Ishikawa (cell line): ENCODE results near the gene NRG2.

ENCODE experiments used
- CEBPB ChIP-seq: IDR thresholded peaks from 2 replicates; pipeline ENCODE4 v1.6.1; 2012
- CREB1 ChIP-seq: IDR thresholded peaks from 2 replicates; pipeline ENCODE4 v1.6.1; 2012; ENCODE audit warnings: low read depth
- EGR1 ChIP-seq: IDR thresholded peaks from 2 replicates; pipeline ENCODE4 v1.6.1; 2012
- EP300 ChIP-seq: IDR thresholded peaks from 2 replicates; pipeline ENCODE4 v1.6.1; 2012; ENCODE audit warnings: borderline replicate concordance
- FOXM1 ChIP-seq: IDR thresholded peaks from 2 replicates; pipeline ENCODE4 v1.6.1; 2012; ENCODE audit warnings: low read depth, borderline replicate concordance
- NFIC ChIP-seq: IDR thresholded peaks from 2 replicates; pipeline ENCODE4 v1.6.1; 2012
- RAD21 ChIP-seq: IDR thresholded peaks from 2 replicates; pipeline ENCODE4 v1.6.1; 2012; ENCODE audit warnings: low read depth
- TAF1 ChIP-seq: IDR thresholded peaks from 2 replicates; pipeline ENCODE4 v1.6.1; 2012; ENCODE audit warnings: low read depth, mild to moderate bottlenecking
- TCF12 ChIP-seq: IDR thresholded peaks from 2 replicates; pipeline ENCODE4 v1.6.1; 2012; ENCODE audit warnings: low read depth
- TEAD4 ChIP-seq: IDR thresholded peaks from 2 replicates; pipeline ENCODE4 v1.6.1; 2012
- YY1 ChIP-seq: IDR thresholded peaks from 2 replicates; pipeline ENCODE4 v1.6.1; 2012; ENCODE audit warnings: low read depth
- ZBTB7A ChIP-seq: IDR thresholded peaks from 2 replicates; pipeline ENCODE4 v1.6.1; 2012; ENCODE audit warnings: low read depth
- TF ChIP-seq, protein P1 (sequence below): IDR thresholded peaks from 2 replicates; pipeline ENCODE4 v1.6.1; 2012; ENCODE audit warnings: low read depth, mild to moderate bottlenecking
- TF ChIP-seq, protein P2 (sequence below): IDR thresholded peaks from 2 replicates; pipeline ENCODE4 v1.6.1; 2012
- TF ChIP-seq, protein P3 (sequence below): IDR thresholded peaks from 2 replicates; pipeline ENCODE4 v1.6.1; 2012

NRG2 gene

DNA sequence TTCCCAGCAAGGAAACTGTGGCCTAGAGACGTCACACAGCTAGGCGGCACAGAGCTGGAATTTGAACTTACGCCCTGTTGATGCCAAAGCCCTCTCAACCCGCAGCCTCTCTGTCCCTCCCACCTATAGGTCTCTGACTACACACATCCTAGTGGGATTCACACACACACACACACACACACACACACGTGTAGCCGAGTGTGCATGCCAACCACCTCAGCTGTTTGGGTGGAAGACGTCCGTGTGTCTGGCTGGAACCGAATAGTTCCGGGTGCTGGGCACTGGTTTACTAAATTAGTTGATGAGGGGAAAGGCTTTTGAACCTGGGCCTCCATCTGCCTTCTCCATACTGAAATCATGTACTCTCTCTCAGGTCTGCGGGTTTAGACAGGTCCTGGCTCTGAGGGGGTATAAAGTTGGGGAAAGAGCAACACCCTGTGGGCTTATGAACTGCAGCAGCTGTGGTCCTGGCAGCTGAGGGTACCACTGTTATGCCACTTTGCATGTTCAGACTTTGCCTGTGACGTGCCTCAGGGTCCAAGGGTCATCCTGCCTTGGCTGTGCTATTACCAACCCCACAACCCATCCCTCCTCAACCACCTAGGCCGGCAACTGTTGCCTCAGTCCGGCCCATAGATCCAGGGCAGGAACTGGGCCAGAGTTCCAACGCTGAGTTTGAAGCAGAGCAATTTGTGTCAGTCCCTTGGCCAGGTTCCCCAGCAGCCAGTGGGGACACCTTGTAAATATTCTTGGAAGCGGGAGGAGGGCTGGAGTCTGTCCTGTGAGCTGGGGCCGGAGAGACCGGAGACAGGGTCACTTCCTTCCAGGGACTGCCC is 197.0 kb downstream of the NRG2 start:
- no peak for TF ChIP-seq EGR1
- TF ChIP-seq, protein P1, sequence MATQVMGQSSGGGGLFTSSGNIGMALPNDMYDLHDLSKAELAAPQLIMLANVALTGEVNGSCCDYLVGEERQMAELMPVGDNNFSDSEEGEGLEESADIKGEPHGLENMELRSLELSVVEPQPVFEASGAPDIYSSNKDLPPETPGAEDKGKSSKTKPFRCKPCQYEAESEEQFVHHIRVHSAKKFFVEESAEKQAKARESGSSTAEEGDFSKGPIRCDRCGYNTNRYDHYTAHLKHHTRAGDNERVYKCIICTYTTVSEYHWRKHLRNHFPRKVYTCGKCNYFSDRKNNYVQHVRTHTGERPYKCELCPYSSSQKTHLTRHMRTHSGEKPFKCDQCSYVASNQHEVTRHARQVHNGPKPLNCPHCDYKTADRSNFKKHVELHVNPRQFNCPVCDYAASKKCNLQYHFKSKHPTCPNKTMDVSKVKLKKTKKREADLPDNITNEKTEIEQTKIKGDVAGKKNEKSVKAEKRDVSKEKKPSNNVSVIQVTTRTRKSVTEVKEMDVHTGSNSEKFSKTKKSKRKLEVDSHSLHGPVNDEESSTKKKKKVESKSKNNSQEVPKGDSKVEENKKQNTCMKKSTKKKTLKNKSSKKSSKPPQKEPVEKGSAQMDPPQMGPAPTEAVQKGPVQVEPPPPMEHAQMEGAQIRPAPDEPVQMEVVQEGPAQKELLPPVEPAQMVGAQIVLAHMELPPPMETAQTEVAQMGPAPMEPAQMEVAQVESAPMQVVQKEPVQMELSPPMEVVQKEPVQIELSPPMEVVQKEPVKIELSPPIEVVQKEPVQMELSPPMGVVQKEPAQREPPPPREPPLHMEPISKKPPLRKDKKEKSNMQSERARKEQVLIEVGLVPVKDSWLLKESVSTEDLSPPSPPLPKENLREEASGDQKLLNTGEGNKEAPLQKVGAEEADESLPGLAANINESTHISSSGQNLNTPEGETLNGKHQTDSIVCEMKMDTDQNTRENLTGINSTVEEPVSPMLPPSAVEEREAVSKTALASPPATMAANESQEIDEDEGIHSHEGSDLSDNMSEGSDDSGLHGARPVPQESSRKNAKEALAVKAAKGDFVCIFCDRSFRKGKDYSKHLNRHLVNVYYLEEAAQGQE = no peak
- TF ChIP-seq RAD21 = no peak
- no peak for TF ChIP-seq CEBPB
- no peak for TF ChIP-seq TEAD4

DNA sequence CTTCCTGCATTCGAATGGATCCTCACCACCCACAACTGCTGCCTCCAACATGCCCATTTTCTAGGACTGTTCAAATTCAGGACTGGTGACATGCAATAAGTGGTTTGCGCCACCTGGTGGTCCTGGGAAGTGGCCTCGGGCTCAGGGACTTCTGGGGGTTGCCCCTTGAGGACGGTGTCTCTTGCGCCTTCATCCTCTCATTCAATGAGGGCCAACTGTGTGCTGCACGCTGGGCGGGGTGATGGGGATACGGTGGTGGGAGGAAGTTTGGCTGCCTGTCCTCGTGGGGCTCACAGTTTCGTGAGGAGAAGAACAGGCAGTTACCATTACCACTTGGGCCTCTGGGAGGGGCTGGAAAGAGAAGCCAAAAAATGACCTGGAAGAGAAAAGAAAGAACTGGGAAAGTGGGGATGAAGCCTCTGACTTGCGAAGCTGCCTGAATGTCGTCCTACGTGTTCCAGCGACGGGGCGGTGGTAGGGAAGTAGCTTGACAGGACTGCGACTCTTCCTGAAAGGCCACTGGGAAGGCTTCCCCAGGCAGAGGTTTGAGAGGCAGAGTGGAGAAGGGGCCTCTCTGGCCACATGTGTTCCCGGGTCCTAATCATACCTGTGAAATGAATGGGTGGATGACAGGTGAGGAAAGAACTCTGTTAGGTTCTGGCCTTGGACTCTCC is 198.5 kb downstream of the NRG2 start:
- TF ChIP-seq CREB1 (no peak), RAD21 (peak; percentile 86), EP300 (no peak), TCF12 (no peak), EGR1 (no peak)

DNA sequence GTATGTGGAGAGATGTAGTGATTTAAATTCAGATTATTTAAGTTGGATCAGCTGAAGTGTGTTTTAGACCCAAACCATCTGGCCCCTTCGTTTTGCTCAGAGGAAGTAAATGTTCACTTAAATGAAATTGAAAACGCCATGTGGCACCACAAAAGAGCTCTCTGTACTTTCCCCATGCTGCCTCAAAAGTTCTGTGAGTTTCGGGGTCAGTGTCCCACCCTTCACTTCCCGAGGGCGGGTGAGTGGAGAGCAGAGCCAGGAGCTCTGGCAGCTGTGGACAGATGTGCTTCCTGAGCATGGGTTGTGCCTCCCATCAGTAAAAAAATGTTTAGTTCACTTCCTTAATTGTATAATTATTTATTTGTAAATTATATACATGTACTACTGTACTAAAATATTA is 199.1 kb downstream of the NRG2 start:
- no peak for TF ChIP-seq CREB1
- no peak for TF ChIP-seq FOXM1
- no peak for TF ChIP-seq TCF12
- no peak for TF ChIP-seq RAD21
- no peak for TF ChIP-seq TEAD4
- TF ChIP-seq, protein P1 = no peak
- TF ChIP-seq EGR1 = no peak
- TF ChIP-seq NFIC = no peak
- TF ChIP-seq ZBTB7A = no peak
- TF ChIP-seq, protein P2, sequence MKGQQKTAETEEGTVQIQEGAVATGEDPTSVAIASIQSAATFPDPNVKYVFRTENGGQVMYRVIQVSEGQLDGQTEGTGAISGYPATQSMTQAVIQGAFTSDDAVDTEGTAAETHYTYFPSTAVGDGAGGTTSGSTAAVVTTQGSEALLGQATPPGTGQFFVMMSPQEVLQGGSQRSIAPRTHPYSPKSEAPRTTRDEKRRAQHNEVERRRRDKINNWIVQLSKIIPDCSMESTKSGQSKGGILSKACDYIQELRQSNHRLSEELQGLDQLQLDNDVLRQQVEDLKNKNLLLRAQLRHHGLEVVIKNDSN = no peak
- TF ChIP-seq YY1 = no peak
- no peak for TF ChIP-seq CEBPB
- no peak for TF ChIP-seq EP300
- TF ChIP-seq TAF1 = no peak
- TF ChIP-seq, protein P3, sequence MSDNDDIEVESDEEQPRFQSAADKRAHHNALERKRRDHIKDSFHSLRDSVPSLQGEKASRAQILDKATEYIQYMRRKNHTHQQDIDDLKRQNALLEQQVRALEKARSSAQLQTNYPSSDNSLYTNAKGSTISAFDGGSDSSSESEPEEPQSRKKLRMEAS = no peak

DNA sequence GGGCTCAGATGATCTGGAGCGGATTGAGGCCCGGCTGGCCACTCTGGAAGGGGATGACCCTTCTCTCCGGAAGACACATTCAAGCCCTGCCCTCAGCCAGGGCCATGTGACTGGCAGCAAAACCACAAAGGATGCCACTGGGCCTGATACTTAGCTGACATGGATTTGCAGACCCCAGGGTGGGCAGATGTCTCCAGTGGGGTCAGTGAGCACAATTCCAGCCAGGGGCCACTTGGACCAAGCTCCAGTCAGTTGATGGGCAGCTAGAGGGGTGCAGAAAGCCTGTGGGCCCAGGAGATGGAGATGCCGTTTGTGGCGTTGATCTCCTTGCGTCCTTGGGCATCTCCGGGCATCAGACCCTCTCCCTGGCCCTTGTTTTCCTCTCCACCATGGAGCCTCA is 200.8 kb downstream of the NRG2 start:
- TF ChIP-seq YY1 (no peak), EGR1 (no peak), TCF12 (no peak), ZBTB7A (no peak), CREB1 (no peak), FOXM1 (no peak), EP300 (no peak), RAD21 (no peak), TAF1 (no peak), TEAD4 (no peak), NFIC (no peak)
- TF ChIP-seq, protein P3 = no peak
- TF ChIP-seq, protein P2 = no peak
- TF ChIP-seq, protein P1 = no peak
